ENCODE measurements around the gene GPAT2.
"Not testable (repeated sequence)": the region's sequence is repeated elsewhere in the genome, so short reads cannot be mapped to it uniquely, and the experiment has no call there.

GPAT2 gene

DNA sequence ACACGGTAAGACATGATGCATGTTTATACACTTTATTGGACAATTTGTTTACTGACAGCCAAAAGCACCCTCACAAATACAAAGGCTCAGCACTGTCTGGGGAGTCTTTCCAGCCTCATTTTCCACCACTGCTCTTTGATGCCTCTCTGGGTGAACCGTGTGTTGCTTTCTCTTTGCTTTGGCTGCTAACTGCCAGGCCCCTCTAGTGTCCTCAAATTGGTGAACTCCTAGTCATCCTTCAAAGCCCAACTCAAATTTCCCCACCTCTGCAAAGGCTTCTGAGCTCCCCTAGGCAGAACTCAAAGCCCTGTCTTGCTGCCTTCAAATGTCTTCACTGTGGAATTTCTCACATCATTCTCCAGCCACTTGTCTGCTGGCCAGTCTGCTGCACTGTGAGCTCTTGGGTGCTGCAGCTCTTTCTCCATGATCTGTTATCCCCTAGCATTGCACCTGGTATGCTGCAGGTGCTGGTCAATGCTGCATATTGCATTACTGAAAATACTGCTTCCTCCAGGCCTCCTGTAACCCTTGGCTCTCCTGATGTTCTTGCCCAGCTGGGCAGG lies 32.5 kb upstream of the GPAT2 start:
- H3K4me3 ChIP-seq (replicated peaks; ENCODE audit: low read depth, low read length); DNase-seq (ENCODE audit: extremely low read depth, insufficient read length); H3K36me3 ChIP-seq (ENCODE audit: control insufficient read depth, insufficient read depth, low read length); H3K27me3 ChIP-seq (replicated peaks; ENCODE audit: control insufficient read depth, insufficient read depth, low read length): not testable (repeated sequence)

GRCh38 chr2:96066511-96066910 lies 31.8 kb upstream of the GPAT2 start:
- H3K27me3 ChIP-seq (replicated peaks; ENCODE audit: control insufficient read depth, insufficient read depth, low read length); H3K4me3 ChIP-seq (replicated peaks; ENCODE audit: low read depth, low read length); H3K36me3 ChIP-seq (ENCODE audit: control insufficient read depth, insufficient read depth, low read length); DNase-seq (ENCODE audit: extremely low read depth, insufficient read length): not testable (repeated sequence)

DNA sequence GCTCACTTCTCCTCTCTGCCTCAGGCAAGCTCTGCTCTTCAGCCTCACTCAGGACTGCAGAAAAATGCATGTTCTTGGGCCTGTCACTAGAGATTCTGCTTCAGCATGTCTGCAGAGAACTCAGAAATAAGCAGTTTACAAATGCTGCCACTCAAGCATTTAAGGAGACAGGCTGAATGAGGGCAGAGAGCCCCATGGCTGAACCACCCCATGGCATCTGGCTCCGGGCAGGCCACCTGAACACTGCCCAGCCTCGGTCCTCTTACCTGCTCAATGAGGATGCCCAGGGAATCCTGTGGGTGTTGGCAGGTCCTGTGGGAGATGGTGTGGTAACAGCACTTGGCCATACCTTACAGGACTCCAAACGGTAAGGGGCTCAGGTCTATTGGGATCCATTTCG lies 31.2 kb upstream of the GPAT2 start:
- not testable (repeated sequence) for H3K36me3 ChIP-seq (ENCODE audit: control insufficient read depth, insufficient read depth, low read length); DNase-seq (ENCODE audit: extremely low read depth, insufficient read length); H3K4me3 ChIP-seq (replicated peaks; ENCODE audit: low read depth, low read length); H3K27me3 ChIP-seq (replicated peaks; ENCODE audit: control insufficient read depth, insufficient read depth, low read length)

DNA sequence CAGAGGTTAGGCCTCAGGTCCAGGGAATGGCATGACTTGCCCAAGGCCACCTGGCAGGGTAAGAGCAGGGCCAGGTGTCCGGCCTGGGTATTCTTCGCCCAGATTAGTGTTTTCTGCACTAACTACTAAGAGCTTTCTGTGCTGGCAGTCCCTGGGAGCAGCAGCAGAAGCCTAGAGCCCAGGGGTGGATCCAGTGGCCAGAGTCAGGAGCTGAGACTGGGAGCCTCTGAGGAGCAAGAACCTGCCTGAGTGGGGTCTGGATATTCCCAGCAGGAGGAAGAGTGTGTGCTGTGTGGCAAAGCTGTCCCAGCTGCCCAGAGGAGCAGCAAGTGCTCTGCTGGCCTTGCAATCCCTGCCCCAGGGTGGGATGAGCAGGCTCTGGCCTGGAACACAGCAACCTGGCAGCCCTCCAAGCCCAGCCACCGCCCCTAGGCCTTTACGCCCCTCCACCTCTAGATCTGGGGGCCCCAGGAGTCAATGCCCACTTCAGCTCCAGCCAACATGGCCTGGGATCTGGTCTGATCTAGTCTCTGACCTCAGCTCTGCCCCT lies 30.7 kb upstream of the GPAT2 start:
- Histone ChIP-seq H3K36me3 (ENCODE audit: control insufficient read depth, insufficient read depth, low read length) (no peaks in the 10 kb centered on the region), H3K27me3 (replicated peaks; ENCODE audit: control insufficient read depth, insufficient read depth, low read length) (no peaks in the 10 kb centered on the region), H3K4me3 (replicated peaks; ENCODE audit: low read depth, low read length) (no peak overlapping the region)
- no peak for DNase-seq (ENCODE audit: extremely low read depth, insufficient read length)
- TF ChIP-seq CTCF (IDR thresholded peaks at IDR 0.05; ENCODE audit: insufficient read depth, low read length, poor library complexity, severe bottlenecking) = no peak

DNA sequence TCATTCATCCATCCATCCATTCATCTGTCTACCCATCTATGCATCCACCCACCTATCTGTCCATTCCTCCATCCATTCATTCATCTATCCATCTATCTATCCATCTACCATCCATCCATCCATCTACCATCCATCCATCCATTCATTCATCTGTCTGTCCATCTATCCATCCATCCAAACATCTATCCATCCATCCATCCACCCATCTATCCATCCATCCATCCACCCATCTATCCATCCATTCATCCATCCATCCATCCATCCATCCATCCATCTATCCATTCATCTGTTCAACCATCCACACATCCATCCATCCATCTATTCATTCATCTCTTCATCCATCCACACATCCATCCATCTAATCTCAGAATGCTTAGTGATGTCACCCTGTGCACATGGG lies 30.0 kb upstream of the GPAT2 start:
- H3K36me3 ChIP-seq (ENCODE audit: control insufficient read depth, insufficient read depth, low read length) = not testable (repeated sequence)

GRCh38 chr2:96064047-96064675 lies 29.4 kb upstream of the GPAT2 start:
- DNase-seq (ENCODE audit: extremely low read depth, insufficient read length); H3K27me3 ChIP-seq (replicated peaks; ENCODE audit: control insufficient read depth, insufficient read depth, low read length); H3K4me3 ChIP-seq (replicated peaks; ENCODE audit: low read depth, low read length); H3K36me3 ChIP-seq (ENCODE audit: control insufficient read depth, insufficient read depth, low read length): not testable (repeated sequence)

More for the DNA sequence above, 30.0 kb upstream of the GPAT2 start:
- not testable (repeated sequence) for DNase-seq (ENCODE audit: extremely low read depth, insufficient read length); H3K27me3 ChIP-seq (replicated peaks; ENCODE audit: control insufficient read depth, insufficient read depth, low read length); H3K4me3 ChIP-seq (replicated peaks; ENCODE audit: low read depth, low read length)

DNA sequence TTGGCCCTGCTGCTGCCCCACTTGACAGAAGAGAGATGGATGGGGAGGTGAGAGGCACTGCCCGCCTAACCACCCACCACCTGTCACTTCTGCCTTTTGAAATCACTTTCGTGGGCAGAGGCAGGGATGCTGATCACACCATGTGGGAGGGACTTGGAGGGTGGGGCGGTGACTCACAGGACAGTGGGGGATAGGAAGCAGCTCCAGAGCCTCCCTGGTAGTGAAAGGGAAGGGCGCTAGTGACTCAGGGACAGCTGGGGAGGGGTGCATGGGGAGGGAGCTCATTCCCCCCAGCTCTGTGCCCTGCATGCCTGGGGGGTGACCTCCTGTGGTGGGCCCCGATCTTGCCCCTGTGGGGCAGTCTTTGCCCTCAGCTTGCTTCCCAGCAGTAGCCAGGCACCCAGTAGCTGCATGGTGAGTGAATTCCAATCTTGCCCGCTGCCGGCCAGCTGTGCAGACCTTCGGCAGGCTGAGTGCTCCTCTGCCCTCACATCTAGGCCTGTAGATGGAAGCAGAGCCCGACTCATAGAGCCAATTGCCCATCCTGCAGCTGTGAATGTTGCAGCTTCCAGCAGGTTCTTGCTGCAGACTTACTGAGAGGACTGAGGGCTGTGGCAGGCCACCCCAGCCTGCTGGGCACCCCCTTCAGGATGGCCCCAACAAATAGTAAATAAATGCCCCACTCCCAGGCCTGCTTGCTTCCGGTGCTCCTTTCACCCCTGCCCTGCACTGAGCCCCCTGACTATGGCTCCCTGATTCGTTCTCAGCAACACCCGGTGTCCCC lies 28.6 kb upstream of the GPAT2 start:
- not testable (repeated sequence) for DNase-seq (ENCODE audit: extremely low read depth, insufficient read length); H3K36me3 ChIP-seq (ENCODE audit: control insufficient read depth, insufficient read depth, low read length); H3K27me3 ChIP-seq (replicated peaks; ENCODE audit: control insufficient read depth, insufficient read depth, low read length); H3K4me3 ChIP-seq (replicated peaks; ENCODE audit: low read depth, low read length)
- peak; percentile 15 for TF ChIP-seq CTCF (IDR thresholded peaks at IDR 0.05; ENCODE audit: insufficient read depth, low read length, poor library complexity, severe bottlenecking)

- DNase-seq (ENCODE audit: extremely low read depth, insufficient read length); H3K4me3 ChIP-seq (replicated peaks; ENCODE audit: low read depth, low read length): not testable (repeated sequence)
Observed at GRCh38 chr2:96062483-96062882, 27.8 kb upstream of the GPAT2 start.

DNA sequence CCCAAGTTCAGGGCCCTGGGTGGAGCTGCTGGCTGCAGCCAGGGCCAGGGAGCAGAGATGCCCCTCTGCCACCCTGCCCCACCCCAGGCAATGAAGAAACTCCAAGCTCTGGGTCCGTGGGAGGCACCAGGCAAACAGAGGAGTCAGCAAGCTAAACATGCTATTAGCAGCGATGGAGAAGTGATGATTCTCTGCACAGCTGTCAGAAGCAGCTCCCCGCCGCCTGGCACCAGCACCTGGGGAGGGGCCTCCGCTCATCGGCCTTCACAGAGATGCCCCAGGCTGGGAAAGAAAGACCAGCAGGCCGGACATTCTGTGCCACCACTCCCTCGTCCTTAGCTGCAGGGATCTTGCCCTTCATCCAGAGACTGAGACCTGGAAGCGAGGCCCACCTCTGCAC lies 27.2 kb upstream of the GPAT2 start:
- H3K27me3 ChIP-seq (replicated peaks; ENCODE audit: control insufficient read depth, insufficient read depth, low read length); H3K36me3 ChIP-seq (ENCODE audit: control insufficient read depth, insufficient read depth, low read length); DNase-seq (ENCODE audit: extremely low read depth, insufficient read length); H3K4me3 ChIP-seq (replicated peaks; ENCODE audit: low read depth, low read length): not testable (repeated sequence)

More at GRCh38 chr2:96062483-96062882, 27.8 kb upstream of the GPAT2 start:
- not testable (repeated sequence) for H3K36me3 ChIP-seq (ENCODE audit: control insufficient read depth, insufficient read depth, low read length); H3K27me3 ChIP-seq (replicated peaks; ENCODE audit: control insufficient read depth, insufficient read depth, low read length)

DNA sequence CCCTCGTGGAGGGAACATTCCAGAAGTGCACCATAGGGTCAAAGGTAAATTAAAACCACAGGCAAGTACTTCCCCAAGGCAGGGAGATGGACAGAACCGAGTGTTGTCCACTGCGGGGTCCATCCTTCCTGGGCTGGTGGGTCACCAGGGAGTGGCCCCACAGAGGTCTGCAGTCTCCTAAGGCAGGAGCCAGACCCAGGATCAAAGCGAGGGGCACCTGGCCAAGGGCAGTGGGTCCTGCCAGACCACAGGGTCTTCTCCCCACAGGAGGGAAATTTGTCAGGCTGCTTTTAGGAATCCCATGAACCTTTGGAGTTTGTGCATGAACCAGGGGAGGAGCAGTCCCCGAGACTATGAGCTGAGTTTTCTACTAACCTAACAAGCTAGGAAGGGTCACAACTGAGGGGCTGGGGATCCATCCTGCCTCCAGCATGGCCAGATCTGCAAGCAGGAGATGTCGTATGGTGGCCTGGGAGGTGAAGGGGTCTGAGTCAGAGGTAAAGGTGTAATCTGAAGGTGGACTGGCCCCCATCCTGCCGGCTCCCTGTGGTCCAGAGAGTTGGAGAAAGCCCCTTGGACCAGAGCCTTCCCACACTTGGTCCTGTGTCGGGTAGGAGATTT lies 26.6 kb upstream of the GPAT2 start:
- H3K27me3 ChIP-seq (replicated peaks; ENCODE audit: control insufficient read depth, insufficient read depth, low read length); H3K36me3 ChIP-seq (ENCODE audit: control insufficient read depth, insufficient read depth, low read length); H3K4me3 ChIP-seq (replicated peaks; ENCODE audit: low read depth, low read length); DNase-seq (ENCODE audit: extremely low read depth, insufficient read length): not testable (repeated sequence)

DNA sequence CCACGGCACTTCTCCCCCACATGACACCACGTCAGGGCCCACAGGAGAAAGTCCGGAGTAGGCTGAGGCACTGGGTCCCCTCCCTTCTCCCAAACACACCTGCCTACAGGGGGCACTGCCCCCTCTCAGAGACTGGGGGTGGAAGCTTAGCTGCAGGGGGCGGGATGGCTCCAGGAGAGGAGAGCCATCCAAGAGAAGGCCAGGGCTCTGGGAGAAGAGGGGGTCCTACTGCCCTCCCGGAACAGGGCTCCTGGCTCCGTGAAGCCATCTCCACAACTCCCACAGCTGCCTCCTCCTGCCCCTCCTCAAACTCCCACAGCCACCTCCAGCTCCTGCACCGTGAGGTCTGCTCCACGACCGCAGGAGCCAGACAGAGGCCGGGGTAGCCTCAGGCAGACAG lies 25.6 kb upstream of the GPAT2 start:
- not testable (repeated sequence) for H3K4me3 ChIP-seq (replicated peaks; ENCODE audit: low read depth, low read length); H3K36me3 ChIP-seq (ENCODE audit: control insufficient read depth, insufficient read depth, low read length); H3K27me3 ChIP-seq (replicated peaks; ENCODE audit: control insufficient read depth, insufficient read depth, low read length); DNase-seq (ENCODE audit: extremely low read depth, insufficient read length)

DNA sequence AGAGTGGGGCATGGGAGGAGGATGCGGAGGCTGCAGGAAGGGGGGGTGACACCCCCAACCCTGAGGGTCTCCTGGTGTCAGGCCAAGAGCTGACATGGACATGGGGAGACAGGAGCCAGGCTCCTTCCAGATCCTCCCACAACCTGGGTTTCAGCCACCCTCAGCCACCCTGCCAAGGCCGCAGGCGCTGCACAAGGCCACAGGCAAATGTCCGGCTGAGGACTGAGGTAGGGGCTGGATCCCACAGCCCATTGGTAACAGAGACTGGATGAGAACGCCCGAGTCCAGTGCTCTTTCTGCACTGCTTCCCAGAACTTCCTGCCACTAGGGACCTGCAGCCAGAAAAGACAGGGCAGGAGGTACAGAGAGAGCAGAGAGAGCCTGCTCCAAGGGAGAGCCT lies 24.7 kb upstream of the GPAT2 start:
- DNase-seq (ENCODE audit: extremely low read depth, insufficient read length); H3K4me3 ChIP-seq (replicated peaks; ENCODE audit: low read depth, low read length); H3K36me3 ChIP-seq (ENCODE audit: control insufficient read depth, insufficient read depth, low read length); H3K27me3 ChIP-seq (replicated peaks; ENCODE audit: control insufficient read depth, insufficient read depth, low read length): not testable (repeated sequence)

Data from GM06990 (cell line).